Right renal pelvis (tissue), 4 donors: ENCODE results near the gene RNU2-63P. TPM values are rescaled to one million over a fixed set of nuclear protein-coding genes. Genes with fewer than 3 reads are reported as not detected.
"Not testable (repeated sequence)": the region's sequence is repeated elsewhere in the genome, so short reads cannot be mapped to it uniquely, and the experiment has no call there.

Experiments used
- DNase-seq, 4 donors: peaks; one replicate each; pipeline ENCODE4 v3.0.0-alpha.2; 2013; ENCODE audit warnings: low read depth in 4 of 4, low spot score in 3 of 4, missing footprints in 1 of 4
- polyA plus RNA-seq, 4 donors: library from polyadenylated mRNA; unstranded; fragments of 120-200 nt; gene quantifications; one replicate each; pipeline ENCODE4 v1.2.1, GENCODE V29; 2013; ENCODE audit not compliant: insufficient read length in 4 of 4

The RNU2-63P gene
- polyA plus RNA-seq, 4 donors, result 0.94 TPM; not detected in 3

- DNase-seq, result no peak
Measured at GRCh38 chr2:88032070-88032702, 15.8 kb upstream of the RNU2-63P start.

- no peak for DNase-seq
Measured at GRCh38 chr2:88028931-88029330, 12.6 kb upstream of the RNU2-63P start.

GRCh38 chr2:88027697-88028389, 11.5 kb upstream of the RNU2-63P start:
- DNase-seq, result no peak

- DNase-seq, result no peak
Measured at GRCh38 chr2:88024509-88024908, 8.2 kb upstream of the RNU2-63P start.

- DNase-seq, result no peak
Measured at GRCh38 chr2:88022669-88022921, 6.2 kb upstream of the RNU2-63P start.

GRCh38 chr2:88019985-88020384, 3.6 kb upstream of the RNU2-63P start:
- DNase-seq, result no peak

- DNase-seq, result no peak
Measured at GRCh38 chr2:88018909-88019308, 2.6 kb upstream of the RNU2-63P start.

GRCh38 chr2:88018077-88018805, 1.9 kb upstream of the RNU2-63P start:
- not testable (repeated sequence) for DNase-seq

- DNase-seq, result not testable (repeated sequence)
Measured at GRCh38 chr2:88017780-88018038, 1.4 kb upstream of the RNU2-63P start.

GRCh38 chr2:88016960-88017779, 823 bp upstream of the RNU2-63P start:
- DNase-seq, result no peak

GRCh38 chr2:88011011-88011410, 5.3 kb downstream of the RNU2-63P start:
- DNase-seq, result no peak

GRCh38 chr2:88010136-88010535, 6.2 kb downstream of the RNU2-63P start:
- DNase-seq, result no peak

- DNase-seq, result no peak
Measured at GRCh38 chr2:88006912-88007439, 9.4 kb downstream of the RNU2-63P start.

- no peak for DNase-seq
Measured at GRCh38 chr2:88005776-88006175, 10.6 kb downstream of the RNU2-63P start.

GRCh38 chr2:88003074-88003755, 13.1 kb downstream of the RNU2-63P start:
- no peak for DNase-seq

- no peak for DNase-seq
Measured at GRCh38 chr2:88002359-88002707, 14.0 kb downstream of the RNU2-63P start.

GRCh38 chr2:88000474-88000873, 15.9 kb downstream of the RNU2-63P start:
- DNase-seq, result not testable (repeated sequence)

GRCh38 chr2:87996570-87996969, 19.8 kb downstream of the RNU2-63P start:
- DNase-seq, result no peak

- no peak for DNase-seq
Measured at GRCh38 chr2:87995756-87996155, 20.6 kb downstream of the RNU2-63P start.

- DNase-seq, result not testable (repeated sequence)
Measured at GRCh38 chr2:87994304-87994850, 22.0 kb downstream of the RNU2-63P start.
